HG03066 (cell line): ENCODE measurements around the gene PRRG1.
"Not testable (repeated sequence)": the region's sequence is repeated elsewhere in the genome, so short reads cannot be mapped to it uniquely, and the experiment has no call there.

Source experiments
- ATAC-seq: cut with Tn5 transposase; IDR thresholded peaks from one replicate; pipeline ENCODE4 v1.9.1; 2021; ENCODE audit warnings: low read depth; ENCODE audit not compliant: unreplicated experiment

The PRRG1 gene

DNA sequence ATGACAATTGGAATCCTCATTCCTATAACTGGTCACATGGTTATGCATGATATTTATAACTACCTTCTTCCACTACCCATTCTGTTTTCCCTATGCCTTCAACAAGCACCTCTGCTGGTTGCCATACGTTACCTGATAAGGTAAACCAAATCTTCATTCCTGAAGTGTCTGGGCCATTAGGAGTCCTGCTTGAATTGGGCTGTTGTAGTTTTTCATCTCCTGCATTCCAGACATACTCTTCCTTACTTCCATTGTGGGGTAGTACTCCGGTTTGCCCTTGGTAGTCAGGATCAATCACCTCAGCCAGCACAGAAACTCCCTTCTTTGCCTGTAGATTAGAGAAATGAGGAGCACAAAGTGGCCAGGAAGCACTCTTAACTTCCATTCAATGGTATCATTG, 113.2 kb downstream of the PRRG1 start:
- ATAC-seq = no peak

DNA sequence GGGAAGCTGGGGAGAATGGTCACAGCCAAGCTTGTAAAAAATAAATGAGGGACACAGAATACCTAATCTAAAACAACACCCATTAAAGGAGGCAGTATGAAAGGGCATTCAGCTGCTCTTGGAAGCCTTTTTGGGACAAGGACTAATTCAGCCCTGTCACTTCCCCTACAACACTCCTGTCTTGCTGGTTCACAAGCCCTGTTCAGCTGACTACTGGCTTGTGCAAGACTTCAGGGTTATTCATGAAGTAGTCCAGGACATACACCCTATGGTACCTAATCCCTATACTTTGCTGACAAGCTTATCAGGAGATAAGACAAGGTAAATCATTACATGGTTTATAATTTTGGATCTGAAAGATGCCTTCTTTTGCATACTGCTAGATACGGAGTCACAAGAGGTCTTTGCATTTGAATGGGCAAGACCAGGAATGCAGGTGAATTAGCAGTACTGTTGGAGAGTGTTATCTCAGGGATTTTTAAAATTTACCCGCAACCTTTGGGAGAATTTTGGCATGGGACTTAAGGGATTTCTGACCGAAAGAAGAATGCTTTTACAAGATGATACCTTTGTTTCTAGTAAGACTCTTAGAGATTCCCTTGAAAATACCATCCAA, 119.1 kb downstream of the PRRG1 start:
- no peak for ATAC-seq

DNA sequence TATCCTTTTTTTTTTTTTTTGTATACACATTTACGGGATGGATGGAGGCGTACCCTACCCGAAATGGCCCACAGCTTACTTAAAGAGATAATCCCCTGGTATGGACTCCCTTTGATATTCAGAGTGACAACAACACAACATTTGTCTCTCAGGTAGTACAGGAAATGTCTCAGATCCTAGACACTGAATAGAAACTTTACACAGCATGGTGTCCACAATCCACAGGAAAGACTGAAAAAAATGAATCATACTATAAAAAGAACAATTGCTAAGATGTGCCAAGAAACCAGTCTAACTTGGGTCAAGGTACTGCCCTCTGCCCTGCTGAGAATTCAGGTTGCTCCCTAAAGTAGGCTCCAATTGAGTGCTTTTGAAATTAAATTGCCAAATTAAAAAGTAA, 121.5 kb downstream of the PRRG1 start:
- ATAC-seq = no peak

DNA sequence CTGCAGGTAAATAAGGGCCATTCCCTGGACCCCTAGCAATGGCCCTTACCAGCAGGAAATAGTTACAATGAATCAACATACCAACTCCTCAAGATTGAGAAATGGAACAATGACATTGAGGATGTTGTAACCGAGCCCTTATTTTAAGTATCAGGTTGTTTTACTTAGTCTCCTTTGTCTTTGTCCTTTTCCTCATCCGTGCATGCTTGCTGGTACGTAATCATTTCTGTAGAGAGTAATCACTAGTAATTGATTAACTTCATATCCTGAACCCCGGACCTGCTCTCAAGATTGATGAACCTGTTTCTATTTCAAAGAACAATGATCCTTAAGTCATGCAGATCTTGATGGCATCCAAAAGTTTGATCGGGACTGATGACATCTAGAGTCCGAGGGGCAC, 123.7 kb downstream of the PRRG1 start:
- ATAC-seq = no peak

DNA sequence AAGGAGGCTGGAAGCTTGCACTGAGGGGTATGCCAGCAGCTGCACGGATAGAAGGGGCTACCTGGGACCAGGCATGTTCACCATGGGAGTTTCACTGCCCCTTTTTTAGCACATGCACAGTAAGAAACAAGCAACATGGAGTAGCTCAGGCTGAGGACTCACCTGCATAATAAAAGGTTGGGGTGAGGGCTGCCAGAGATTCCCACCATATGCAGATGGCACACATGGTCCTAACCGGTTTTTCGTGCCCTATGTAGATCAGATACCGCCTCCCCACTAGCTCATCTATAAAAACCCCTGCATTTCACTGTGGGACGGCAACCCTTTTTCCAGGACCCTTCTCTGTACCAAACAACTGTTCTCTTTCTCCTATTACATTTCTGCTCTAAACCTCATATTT, 125.3 kb downstream of the PRRG1 start:
- no peak for ATAC-seq

DNA sequence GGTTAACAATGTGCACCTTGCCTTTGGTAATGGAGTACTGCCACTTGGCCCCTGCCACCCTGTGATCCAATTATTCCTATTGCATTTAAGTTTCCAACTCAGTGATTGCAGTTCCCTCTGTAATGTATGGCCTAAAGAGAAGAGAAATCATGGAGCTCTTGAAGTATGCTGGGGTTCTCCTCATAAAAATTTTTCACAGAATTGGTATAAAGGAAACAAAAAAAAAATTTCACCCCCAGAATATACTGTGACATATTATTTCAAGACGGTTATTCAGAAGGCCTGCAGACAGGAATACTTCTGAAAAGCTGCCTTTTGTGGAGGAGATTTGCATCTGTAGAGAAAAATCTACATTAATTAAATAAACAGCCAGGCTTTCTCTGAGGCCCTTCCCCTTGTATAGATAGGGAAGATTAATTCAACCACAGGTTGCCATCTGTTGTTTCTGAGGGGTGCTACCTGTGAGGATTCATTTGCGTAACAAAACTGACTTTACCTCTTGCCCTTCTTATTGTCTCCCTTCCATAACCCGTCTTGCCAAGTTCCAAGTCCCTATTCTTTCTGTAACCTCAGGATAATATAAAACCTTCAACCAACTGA, 127.5 kb downstream of the PRRG1 start:
- ATAC-seq = no peak

DNA sequence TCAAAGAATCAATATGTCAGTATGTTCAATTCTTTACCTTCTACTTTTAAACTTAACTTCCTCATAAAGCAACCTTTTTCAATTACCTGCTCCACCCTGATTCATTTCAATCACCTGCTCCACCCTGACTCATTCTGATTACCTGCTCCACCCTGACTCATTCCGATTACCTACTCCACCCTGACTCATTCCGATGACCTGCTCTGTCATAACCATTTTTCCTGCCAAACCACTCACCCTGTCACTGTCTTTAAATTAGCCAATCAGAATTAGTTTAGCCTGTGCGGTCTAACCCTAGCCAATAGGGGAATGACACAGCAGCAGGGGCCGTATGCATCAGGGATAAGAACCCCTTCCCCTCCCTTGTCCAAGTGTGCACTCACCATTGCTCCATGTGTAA, 135.2 kb downstream of the PRRG1 start:
- ATAC-seq = not testable (repeated sequence)

DNA sequence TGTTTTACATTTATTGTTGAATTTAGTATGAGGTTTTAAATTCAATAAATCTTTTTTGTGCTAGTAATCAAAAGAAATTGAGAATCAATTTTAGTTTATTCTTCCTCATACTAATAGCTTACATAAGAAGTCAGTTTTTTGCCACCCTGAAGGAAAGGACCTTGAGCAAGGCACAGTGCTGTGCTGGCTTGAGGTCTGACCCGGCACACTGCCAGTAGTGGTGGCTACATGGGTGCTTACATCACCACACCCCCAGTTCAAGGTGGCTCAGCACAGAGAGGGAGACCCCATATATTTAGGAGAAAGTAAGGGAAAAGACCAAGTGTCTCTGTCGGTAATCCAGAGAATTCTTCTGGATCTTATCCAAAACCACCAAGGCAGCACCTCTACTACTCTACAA, 136.3 kb downstream of the PRRG1 start:
- ATAC-seq = no peak

DNA sequence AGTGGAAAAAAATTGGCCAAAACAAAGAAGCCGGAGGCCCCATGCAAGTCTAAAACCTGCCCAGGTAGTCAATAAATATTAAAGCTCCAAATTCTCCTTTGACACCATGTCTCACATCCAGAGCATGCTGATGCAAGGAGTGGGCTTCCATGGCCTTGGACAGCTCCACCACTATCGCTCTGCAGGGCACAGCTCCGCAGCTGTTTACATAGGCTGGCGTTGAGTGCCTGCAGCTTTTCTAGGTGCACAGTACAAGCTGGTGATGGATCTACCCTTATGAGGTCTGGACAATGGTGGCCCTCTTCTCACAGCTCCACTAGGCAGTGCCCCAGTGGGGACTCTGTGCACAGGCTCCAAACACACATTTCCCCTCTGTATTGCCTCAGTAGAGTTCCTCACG, 138.1 kb downstream of the PRRG1 start:
- ATAC-seq = no peak

DNA sequence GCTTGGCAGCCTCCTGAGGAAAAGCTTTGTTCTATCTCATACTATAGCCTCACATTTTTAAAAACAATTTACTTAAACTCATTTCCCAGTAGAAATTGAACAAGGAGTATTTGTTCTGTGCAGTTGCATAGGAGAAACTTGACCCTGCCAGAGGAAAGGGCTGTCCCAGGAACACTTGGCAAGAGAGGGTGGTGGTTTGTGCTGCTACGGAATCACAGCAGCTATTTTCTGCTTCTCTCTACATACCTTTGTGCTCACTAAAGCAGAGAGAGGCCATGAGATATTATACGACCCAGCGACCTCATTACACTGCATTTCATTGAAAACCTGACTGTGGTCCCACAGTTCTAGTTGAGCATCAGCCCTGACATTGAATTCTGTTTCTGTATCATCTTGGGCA, 139.2 kb downstream of the PRRG1 start:
- ATAC-seq = no peak

DNA sequence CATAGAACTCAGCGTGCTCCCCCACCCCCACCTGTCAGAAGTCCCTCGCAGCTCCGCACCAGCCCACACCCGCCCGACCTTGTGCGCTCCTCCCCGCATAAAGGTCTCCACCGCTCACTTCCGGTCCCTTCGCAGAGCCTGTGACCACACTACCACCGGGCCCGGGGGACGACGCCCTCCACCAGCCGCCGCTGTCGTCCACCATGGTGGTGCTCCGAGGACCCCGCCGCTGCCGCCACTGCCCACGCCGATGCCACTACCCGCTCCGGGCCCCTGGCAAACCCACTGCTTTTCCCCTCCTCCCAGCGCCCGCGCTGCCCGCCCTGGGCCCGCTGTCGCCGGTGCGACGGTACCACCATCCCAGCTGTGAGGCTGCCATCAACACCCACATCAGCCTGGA, 142.5 kb downstream of the PRRG1 start:
- no peak for ATAC-seq

DNA sequence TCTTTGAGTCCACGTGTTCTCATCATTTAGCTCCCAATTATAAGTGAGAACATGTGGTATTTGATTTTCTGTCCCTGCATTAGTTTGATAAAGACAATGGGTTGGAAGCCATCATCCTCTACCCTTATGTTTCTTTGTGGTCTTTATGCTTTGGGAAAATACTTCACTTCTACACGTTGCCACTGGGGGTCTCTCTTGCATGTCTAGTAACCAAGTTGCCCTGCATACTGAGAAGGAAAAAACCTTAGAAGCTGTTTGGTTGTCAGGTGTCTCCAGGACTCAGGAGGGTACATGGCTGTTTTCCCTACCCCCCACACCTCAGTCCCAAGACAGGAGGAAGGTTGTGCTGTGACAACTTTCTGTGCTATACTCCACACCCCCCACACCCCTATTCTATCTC, 146.6 kb downstream of the PRRG1 start:
- not testable (repeated sequence) for ATAC-seq

DNA sequence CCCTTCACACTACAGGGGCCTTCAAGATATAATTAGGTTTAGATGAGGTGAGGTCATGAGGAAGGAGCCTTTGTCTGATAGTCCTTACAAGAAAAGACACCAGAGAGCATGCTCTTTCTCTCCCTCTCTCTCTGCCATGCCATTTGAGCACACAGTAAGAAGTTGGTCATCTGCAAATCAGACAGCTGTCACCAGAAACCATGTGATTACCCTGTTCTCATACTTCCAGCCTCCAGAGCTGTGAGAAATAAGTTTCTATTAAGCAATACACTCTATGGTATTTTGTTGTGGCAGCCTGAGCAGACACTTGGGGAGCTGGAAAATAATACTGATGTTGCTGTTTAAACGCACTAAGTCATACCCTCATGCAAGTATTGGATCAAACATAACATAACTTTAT, 148.0 kb downstream of the PRRG1 start:
- ATAC-seq = not testable (repeated sequence)

DNA sequence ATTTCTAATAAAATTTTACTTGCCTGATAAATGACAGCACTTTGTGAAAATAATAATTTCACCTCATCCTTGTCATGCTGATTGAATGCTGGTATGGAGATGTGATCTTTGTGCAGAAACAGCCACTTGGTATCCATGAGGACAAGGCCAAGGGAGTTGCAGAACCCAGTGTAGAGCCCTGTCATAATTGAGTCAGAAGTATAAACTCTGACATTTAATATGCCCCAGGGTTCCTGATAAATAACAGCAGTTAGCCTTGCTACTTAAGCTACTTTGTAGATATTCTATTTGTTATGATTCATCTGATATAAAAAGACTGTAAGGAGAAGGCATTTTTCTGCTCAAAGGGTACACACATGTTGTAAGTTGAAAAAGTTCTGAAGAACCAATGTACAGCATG, 149.2 kb downstream of the PRRG1 start:
- ATAC-seq = not testable (repeated sequence)

DNA sequence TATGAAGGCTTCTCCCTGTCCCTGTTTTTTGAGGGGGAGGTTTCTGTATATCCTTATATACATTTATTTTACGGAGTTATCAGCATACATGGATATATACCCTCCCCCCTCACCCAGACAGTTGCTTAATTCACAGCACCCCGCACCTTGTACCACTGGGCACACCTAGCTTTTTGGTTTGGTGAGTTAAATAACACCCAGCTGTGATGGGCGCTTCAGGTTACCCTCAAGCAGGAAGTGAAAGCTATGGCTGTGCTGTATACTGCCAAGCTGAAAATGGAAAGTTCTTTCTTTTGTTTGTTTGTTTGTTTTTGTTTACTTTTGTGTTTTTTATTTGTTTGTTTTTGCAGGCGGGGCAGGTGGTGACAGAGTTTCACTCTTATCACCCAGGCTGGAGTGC, 150.5 kb downstream of the PRRG1 start:
- ATAC-seq = not testable (repeated sequence)

DNA sequence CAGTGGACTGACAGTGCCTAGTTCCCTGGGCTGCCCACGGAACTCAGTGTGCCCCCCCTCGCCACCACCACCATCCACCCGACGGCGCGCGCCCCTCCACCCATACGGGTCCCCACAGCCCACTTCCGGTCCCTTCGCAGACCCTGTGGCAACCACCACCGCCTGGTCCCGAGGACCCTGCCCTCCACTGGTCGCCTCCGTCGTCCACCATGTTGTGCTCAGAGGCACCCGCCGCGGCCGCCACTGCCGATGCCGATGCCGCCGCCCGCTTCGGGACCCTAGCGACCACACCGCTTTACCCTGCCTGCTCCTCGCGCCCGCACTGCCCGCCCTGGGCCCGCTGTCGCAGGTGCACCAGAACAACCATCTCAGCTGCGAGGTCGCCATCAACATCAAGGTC, 155.8 kb downstream of the PRRG1 start:
- no peak for ATAC-seq
